HFF-Myc (cell line): Measurements from ENCODE around the gene MSI2.

Source experiments
- DNase-seq: peaks from one replicate; pipeline ENCODE4 v3.0.0-alpha.2; 2011; ENCODE audit warnings: low read depth; ENCODE audit errors: extremely low read depth
- H3K4me3 ChIP-seq: replicated peaks from 2 replicates; pipeline ENCODE4 v1.5.1; 2011; ENCODE audit warnings: low read depth, mild to moderate bottlenecking, control low read depth, low read length
- CTCF ChIP-seq: IDR thresholded peaks from 2 replicates; pipeline ENCODE4 v1.5.1; 2012; ENCODE audit warnings: mild to moderate bottlenecking, low read depth, low read length, control low read depth; ENCODE audit errors: missing control alignments

MSI2 gene

GRCh38 chr17:57400648-57401047, 144.3 kb downstream of the MSI2 start:
- no peak overlapping the region for H3K4me3 ChIP-seq
- no peak for TF ChIP-seq CTCF
- DNase-seq, result no peak

- no peak for TF ChIP-seq CTCF
- no peak overlapping the region for H3K4me3 ChIP-seq
- DNase-seq, result no peak
These were observed 145.5 kb downstream of the MSI2 start for GRCh38 chr17:57401556-57402488.

- no peak overlapping the region for H3K4me3 ChIP-seq
- no peak for DNase-seq
- TF ChIP-seq CTCF, result no peak
These were observed 146.4 kb downstream of the MSI2 start for GRCh38 chr17:57402681-57403180.

- no peak for TF ChIP-seq CTCF
- no peak for DNase-seq
- no peak overlapping the region for H3K4me3 ChIP-seq
These were observed 146.9 kb downstream of the MSI2 start for GRCh38 chr17:57403236-57403635.

GRCh38 chr17:57404073-57404472, 147.8 kb downstream of the MSI2 start:
- no peak overlapping the region for H3K4me3 ChIP-seq
- no peak for DNase-seq
- peak; percentile 4 for TF ChIP-seq CTCF

- TF ChIP-seq CTCF, result no peak
- DNase-seq, result no peak
- H3K4me3 ChIP-seq, result no peak overlapping the region
These were observed 148.6 kb downstream of the MSI2 start for GRCh38 chr17:57404795-57405490.
